Ureter (tissue), 1 donor: ENCODE measurements around the gene RNF182. TPM values are rescaled to one million over a fixed set of nuclear protein-coding genes. Genes with fewer than 3 reads are reported as not detected.
"Not testable (repeated sequence)": the region's sequence is repeated elsewhere in the genome, so short reads cannot be mapped to it uniquely, and the experiment has no call there.

ENCODE experiments used
- DNase-seq: peaks from one replicate; pipeline ENCODE4 v3.0.0-alpha.2; 2020; ENCODE audit warnings: low spot score
- total RNA-seq: library from RNA; stranded (reverse); gene quantifications from one replicate; pipeline ENCODE4 v1.2.4, GENCODE V29; 2023
- donor health status: DM: yes; HTN: yes; CAD: no.

The RNF182 gene
- total RNA-seq, 1 donor from 2014 or later, result 0.89 TPM

DNA sequence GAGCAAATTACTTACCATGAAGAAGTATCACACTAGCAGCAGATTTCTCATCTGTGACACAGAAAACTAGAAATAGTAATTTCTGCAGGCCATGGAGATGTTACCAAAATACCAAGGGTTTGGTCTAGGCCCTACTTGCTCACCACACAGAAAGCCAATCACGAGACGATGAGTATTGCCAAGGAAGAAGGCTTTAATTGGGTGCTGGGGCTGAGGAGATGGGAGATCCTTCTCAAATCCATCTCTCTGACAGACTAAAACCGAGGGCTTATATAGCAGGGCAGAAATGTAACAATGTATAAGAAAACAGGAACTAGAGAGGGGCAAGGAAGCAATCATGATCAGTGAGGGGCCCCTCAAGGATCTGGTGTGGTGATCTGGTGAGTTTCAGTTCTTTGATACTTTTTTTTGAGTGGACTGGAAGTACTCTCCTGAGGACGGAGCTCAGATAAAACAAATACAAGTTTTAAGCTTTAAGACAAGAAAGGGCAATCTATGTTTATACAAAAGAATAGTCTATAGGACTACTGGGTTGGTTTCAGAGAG is 40.9 kb downstream of the RNF182 start:
- DNase-seq, result no peak

DNA sequence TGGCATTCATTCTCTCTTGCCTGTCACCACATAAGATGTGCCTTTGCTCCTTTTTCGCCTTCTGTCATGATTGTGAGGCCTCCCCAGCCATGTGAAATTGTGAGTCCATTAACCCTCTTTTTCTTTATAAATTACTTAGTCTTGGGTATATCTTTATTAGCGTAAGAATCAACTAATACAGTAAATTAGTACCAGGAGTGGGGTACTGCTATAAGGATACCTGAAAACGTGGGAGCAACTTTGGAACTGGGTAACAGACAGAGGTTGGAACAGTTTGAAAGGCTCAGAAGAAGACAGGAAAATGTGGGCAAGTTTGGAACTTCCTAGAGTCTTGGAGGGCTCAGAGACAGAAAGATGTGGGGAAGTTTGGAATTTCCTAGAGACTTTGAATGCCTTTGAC is 46.6 kb downstream of the RNF182 start:
- DNase-seq, result no peak

DNA sequence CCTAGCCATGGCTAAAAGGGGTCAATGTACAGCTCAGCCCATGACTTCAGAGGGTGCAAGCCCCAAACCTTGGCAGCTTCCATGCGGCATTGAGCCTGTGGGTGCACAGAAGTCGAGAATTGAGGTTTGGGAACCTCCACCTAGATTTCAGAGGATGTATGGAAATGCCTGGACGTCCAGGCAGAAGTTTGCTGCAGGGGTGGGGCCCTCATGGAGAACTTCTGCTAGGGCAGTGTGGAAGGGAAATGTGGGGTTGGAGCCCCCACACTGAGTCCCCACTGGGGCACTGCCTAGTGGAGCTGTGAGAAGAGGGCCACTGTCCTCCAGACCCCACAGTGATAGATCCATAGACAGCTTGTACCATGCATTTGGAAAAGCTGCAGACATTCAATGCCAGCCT is 47.9 kb downstream of the RNF182 start:
- not testable (repeated sequence) for DNase-seq

DNA sequence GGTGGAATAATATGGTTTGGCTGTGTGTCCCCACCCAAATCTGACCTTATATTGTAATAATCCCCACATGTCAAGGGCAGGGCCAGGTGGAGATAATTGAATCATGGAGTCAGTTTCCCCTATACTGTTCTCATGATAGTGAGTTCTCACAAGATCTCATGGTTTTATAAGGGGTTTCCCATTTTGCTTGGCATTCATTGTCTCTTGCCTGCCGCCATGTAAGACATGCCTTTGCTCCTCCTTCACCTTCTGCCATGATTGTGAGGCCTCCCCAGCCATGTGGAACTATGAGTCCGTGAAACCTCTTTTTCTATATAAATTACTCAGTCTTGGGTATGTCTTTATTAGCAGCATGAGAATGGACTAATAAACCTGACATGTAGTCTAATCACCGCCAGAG is 48.7 kb downstream of the RNF182 start:
- DNase-seq, result not testable (repeated sequence)

DNA sequence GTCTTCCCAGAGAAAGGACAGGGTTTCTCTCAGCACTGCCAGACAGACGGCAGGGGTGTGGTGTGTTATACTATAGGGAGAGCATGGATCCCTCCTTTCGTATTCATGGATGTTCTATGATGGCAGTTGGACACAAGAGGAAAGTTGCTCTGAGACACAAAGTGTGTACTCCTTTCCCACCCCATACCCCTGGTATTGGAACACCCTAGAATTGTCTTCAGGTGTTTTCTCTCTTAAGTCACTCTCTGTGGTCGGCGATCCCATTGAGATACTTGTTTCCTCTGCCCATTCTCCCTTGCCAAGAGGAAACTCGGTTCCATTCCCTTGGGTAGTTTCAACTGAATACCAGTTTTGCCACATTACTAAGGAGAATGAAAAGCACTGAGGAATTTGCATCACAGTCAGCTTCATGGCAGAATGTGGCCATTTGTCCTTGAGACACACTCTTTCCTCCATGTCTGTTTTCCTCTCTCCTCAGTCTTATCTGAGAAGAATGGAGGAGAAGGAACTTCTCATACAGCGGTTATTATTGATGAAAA is 53.4 kb downstream of the RNF182 start:
- no peak for DNase-seq

DNA sequence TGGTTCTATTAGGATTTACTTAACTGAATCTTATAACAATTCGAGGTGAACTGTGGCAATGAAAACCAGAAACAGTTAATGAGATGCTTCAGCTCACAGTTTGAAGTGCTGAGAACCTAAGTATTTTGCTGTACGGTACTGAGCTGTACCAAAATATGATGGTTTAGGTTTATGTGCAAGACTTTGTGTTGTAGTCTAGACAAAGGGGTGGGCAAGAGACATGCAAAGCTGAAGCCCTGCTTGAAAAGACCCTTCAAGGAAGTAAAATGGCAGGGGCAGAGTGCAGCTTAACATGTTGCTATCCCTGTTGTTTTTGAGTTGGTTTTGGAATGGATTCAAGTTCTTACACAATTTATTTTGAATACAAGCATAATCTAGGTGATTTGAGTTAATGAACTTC is 54.0 kb downstream of the RNF182 start:
- no peak for DNase-seq

DNA sequence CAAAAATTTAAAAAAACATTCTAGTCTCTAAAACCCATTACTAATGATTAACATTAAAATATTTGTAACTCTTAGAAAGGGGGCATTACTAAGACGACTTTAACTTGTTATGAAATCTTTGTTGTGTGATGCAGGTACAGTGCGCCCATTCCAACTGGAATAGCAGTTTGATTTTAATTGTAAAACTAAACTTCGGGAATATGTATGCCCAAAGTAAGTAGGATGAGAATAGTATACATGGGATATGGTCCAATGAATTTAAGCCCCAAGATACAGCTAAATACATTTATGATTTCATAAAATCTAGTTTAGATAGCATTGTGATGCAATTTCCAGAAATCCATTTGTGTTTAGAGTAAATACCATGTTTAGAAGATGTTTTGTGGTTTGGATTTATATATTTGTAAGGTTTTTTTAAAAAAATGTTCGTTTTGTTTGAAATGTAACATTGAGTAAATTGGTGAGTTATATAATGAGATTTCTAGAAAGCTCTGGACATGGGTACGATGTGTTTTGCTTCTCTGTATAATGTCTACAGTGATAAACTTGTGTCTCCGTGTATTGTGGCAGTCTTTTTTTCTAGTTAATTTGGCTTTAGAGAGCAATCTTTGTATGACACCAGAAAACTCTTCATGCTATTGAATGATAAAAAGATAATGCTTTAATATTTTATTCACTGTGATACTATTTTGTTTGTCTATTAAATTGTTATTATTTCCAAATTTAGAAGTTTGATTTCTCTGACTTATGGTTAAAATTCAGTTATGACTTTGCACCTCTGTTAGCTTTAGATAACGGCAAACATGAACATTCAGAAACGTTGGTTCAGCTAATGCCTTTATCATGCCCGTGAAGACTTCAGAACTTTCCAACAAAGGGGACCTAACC is 54.8 kb downstream of the RNF182 start:
- no peak for DNase-seq

DNA sequence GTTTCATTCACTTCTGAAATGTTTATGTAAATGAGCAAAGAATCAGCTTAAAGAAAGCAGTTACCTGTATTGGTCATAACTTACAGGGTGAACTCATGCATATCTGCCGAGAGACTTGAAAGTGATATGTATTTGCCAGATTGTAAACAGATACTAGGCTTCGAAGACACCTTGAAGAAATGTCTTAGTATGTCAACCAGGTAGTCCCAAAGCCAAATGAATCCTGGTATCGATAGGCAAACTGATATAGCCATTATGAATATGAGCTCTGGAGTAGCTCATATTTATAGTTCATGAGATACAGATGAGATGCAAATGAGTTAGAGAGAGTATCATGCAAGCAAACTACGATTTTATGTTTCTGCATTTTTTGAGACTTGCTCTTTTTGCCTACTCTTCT is 55.8 kb downstream of the RNF182 start:
- DNase-seq, result no peak

DNA sequence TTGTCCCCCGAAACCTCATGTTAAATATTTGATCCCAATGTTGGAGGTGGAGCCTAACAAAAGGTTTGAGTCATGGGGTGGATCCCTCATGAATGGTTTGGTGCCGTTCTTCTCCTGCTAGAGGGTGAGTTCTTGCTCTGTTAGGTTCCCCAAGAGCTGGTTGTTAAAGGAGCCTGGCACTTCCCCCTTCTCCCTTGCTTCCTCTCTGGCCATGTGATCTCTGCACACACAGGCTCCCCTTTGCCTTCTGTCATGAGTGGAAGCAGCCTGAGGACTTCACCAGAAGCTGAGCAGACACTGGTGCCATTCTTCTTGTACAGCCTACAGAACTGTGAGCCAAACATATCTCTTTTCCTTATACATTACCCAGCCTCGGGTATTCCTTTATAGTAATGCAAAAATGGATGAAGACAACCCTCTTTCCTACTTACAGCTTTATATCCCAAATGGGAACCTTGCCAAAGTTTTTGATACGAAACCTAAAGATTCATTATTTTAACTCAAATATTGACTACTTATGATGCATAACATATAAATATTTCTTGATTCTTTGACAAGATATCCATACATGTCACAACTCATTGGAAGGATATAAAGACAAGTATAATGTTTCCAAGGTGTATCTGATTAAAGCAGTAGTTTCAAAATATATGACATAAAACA is 61.0 kb downstream of the RNF182 start:
- no peak for DNase-seq

DNA sequence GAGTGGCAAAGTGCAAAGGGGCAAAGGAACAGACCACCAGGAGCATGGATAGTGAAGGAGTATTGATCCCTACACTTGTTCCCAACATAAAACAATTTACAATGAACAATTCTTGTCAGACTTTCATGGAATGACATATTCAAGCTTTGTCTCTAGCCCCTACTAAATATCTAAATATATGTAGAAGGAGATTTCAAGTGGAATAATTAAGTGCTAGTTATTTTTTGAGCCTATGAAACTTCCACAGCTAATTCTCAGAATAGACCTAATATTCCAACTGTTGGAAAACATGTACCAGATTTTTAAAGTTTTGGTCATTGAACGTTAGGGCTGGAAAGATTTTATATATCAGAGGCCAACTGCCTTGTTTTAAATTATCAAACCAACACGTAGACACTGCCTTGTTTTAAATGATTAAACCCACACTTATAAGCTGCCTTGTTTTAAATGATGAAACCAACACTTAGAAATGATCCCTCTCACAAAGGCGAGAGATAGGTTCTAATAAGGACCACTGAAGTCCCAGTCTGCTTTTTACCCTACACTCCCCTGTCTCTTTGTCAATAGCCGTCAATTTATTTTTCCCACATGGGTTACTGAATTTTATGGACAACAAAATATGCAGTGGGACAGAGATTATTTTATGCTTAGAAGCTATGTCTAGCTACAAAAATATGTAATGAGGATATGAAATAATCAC is 62.1 kb downstream of the RNF182 start:
- no peak for DNase-seq

DNA sequence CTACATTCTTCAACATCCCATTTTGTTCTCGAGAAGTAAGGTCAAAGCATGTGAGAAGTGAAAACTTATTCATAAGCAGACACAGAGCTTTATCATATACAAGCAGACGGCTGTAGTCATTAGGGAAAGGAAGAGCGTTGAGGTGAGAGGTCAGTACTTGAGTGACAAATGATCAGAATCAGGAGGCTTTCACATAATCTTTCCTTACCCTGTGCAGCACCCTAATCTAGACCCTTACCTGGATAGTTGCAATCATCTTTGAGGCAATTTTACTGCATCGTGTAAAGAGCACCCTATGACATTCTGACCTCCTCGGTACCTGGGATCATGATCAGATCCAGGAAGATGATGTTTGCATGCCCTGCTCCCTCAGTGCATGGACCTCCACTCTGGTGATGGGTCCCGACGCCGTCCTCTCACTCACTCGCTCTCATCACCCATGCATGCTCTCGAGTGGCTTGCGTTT is 62.7 kb downstream of the RNF182 start:
- no peak for DNase-seq

DNA sequence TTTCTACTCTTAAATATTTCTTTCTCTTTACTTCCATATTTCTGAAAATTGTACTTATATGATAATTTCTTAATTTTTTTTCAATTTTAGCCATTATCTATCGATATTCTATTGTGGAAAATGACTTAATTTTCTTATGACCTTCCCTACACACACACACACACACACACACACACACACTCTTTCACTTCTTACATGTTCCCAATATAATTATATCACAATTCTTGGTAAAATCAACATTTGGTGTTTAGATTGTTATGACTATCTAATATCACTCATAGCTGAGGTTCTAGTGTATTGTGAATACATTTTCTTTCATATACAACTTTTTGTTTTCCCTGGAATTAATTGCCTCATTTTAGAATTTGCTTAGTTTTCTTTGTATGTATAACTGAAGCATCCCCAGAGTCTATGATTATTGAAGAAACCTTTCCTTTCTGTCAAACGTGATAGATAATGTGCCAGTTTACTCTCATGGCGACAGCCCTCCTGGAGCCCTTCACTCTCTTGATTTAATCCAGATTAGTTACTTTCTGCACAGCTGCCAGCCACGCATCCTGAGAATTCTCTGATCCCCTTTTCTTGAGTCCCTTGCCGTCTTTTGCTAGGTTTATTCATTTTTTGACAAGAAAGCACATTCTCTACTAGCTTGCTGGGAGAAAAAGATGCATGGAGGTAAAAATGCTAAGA is 63.4 kb downstream of the RNF182 start:
- no peak for DNase-seq

DNA sequence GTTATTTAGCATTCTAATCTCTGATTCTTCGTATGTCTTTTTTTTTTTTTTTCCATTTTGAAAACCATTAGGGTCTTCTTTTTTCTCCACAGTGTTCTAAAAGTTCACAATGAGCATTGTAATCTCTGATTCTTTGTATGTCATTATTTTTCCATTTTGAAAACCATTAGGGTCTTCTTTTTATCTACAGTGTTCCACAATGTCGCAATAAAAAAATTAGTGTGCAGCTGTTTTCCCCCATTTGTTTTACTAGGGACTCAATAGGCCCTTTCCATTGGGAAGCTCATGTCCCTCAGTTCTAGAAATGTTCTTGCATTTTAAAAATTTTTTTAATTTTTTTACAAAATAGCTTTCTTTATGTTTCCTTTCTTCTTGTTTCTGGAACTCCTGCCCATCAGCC is 64.2 kb downstream of the RNF182 start:
- DNase-seq, result no peak

DNA sequence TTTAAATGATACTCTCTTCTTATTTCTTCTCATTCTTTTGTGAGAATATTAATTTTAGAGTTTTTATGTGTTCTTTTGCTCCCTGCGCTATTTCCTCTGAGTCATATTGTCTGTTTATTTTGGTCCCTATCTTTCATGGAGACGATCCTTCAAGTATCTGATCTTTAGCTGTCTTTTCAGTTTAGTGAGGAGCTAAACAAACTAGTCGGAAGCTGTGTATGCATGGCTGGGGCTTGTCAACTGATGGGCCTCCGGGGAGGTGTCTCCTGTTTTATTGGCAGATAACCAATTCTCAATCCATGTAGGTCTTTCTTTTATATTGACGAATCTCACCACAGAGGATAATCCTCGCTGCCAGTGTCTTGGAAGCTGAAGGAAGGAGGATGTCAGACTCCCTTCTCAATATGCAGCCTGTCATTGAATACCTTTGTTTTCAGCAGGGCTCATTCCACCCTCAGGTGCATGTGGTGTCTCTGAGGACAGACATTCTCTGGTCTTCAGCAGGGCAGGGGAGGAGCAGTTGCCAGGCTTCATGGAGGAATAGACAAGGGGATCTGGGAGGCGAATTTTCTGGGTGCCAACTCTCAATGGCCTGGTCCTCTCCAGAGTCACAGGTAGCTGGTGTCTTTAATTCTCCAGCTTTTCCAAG is 64.9 kb downstream of the RNF182 start:
- no peak for DNase-seq

DNA sequence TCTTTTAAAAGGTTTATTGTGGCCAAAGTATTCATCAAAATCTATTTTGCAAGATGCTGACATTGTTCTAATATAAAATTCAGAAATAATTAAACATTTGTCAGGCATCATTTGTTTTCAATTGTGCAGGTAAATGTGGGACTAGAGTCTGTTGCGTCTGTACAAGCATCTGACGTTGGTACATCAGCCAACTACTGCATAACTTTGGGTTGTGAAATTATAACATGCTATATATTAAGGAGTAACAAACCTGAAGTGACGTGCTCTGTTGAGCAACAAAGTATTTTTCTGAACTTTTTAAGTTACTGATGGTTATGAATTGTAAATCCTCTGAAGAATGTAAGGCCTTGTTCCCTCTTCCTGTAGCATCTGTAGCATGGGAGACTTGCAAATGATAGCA is 66.0 kb downstream of the RNF182 start:
- DNase-seq, result no peak

DNA sequence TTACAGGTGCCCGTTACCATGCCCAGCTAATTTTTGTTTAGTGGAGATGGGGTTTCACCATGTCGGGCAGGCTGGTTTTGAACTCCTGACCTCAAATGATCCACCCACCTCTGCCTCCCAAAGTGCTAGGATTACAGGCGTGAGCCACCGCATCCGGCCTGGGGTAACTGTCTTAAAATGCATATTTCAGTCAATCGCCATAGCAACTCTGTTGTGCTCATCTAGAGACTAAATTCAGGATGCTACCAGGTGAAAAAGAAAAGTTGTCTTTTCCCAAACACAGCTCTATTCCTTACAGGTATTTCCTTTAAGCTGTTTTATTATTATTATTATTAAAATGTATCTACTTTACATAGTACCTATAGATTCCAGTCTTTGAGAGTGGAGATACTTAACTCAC is 66.6 kb downstream of the RNF182 start:
- no peak for DNase-seq

DNA sequence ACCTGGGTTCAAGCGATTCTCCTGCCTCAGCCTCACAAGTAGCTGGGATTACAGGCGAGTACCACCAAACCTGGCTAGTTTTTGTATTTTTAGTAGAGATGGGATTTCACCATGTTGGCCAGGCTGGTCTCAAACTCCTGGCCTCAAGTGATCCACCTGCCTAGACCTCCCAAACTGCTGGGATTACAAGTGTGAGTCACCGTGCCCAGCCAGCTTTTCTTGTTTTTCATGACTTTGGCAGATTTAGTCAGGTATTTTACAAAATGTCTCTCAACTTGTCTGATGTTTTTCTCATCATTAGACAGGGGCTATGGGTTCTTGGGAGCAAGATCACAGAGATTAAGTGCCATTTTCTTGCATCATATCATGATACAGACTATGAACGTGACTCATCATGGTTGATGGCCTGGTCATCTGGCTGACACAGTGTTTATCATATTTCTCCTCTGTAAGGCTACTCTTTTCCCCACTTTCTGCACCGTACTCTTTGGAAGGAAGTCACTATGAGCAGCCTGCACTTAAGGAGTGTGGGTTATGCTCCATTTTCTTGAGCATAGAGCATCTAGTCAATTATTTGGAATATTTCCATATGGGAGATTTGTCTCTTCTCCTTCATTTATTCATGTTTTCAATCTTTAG is 67.8 kb downstream of the RNF182 start:
- no peak for DNase-seq

DNA sequence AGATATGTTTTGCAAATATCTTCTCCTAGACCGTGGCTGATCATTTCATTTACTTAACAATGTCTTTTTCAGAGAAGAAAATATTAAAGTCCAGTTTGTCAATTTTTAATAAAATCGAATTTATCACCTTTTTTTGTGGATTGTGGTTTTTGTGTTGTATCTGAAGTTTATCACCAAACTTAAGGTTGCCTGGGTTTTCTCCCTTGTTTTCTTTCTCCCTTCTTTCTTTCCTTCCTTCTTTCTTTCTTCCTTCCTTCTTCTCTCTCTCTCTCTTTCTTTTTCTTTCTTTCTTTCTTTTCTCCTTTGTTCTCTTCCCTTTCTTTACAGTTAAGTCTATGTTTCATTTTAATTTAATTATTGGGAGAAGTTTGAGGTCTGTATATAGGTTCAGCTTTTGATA is 68.7 kb downstream of the RNF182 start:
- DNase-seq, result no peak

DNA sequence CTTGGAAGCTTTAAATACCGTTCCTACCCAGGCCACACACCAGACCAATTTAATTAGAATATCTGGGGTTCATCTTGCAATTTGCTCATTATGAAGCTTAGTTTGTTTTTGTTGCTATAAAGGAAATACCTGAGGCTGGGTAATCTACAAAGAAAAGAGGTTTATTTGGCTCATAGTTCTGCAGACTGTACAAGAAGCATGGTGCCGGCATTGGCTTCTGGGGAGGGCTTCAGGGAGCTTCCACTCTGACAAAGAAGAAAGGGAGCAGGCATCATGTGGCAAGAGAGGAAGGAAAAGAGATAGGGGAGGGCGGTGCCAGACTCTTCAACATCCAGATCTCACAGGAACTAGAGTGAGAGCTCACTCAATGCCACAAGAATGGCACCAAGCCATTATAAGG is 73.6 kb downstream of the RNF182 start:
- DNase-seq, result no peak

DNA sequence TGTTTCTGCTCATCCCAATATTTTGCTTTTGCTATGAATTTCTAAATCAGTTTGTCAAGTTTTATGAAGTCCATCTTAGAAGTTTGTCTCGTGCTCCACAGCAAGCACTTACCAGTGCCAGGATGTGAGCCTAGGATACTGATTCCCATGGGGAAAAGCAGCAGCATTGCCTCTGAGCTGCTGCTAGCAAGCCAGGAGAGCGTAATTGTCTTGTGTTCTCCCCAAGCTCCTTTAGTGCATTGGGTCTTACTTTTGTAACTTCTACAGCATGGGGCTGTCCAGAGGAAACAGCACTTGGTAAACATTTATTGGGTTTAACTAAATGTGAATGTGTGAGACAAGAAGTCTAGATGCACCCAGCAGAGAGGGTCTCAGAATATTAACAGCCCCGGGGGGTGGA is 76.1 kb downstream of the RNF182 start:
- DNase-seq, result no peak
